Cardiac fibroblast (primary cell): ENCODE measurements around the gene ARHGEF17.
A peak's percentile ranks its signal among the peaks of the same experiment; 100 is the strongest.

Source experiments
- DNase-seq, 2 donors: peaks; one replicate each; pipeline versions ENCODE4 v3.0.0 to v3.0.0-alpha.2; 2010; ENCODE audit warnings: low read depth in 2 of 2
- H3K4me3 ChIP-seq, 2 donors: replicated peaks in 1 of 2; 1 replicate in 1 of 2; 2 replicates in 1 of 2; pipeline ENCODE4 v1.5.1; 2011; ENCODE audit warnings: low read depth in 2 of 2, low read length in 2 of 2, mild to moderate bottlenecking in 2 of 2, moderate library complexity in 1 of 2
- CTCF ChIP-seq: IDR thresholded peaks from one replicate; pipeline ENCODE4 v1.5.1; 2011; ENCODE audit warnings: low read depth, mild to moderate bottlenecking, low read length, inconsistent platforms

The ARHGEF17 gene

GRCh38 chr11:73325036-73325981 lies 17.2 kb downstream of the ARHGEF17 start:
- TF ChIP-seq CTCF, result no peak
- H3K4me3 ChIP-seq, result no peak overlapping the region
- peak; percentile 51 to 82 for DNase-seq

- no peak overlapping the region for H3K4me3 ChIP-seq
- DNase-seq, result peak; percentile 57 to 93
- TF ChIP-seq CTCF, result no peak
Observed at GRCh38 chr11:73326929-73327811, 19.1 kb downstream of the ARHGEF17 start.

- DNase-seq, result no peak
- no peak overlapping the region for H3K4me3 ChIP-seq
- TF ChIP-seq CTCF, result no peak
Observed at GRCh38 chr11:73327812-73328364, 19.8 kb downstream of the ARHGEF17 start.

- peak; percentile 69 for TF ChIP-seq CTCF
- H3K4me3 ChIP-seq, result no peak overlapping the region
- peak; percentile 51 to 67 for DNase-seq
Observed at GRCh38 chr11:73330569-73331093, 22.6 kb downstream of the ARHGEF17 start.

GRCh38 chr11:73331138-73331916 lies 23.3 kb downstream of the ARHGEF17 start:
- peak in 1 of 2 donors; percentile 82 for DNase-seq
- no peak for TF ChIP-seq CTCF

GRCh38 chr11:73333173-73333572 lies 25.1 kb downstream of the ARHGEF17 start:
- TF ChIP-seq CTCF, result no peak
- no peak overlapping the region for H3K4me3 ChIP-seq

More at GRCh38 chr11:73331138-73331916, 23.3 kb downstream of the ARHGEF17 start:
- H3K4me3 ChIP-seq, result no peak overlapping the region

More at GRCh38 chr11:73333173-73333572, 25.1 kb downstream of the ARHGEF17 start:
- DNase-seq, result no peak
